GM12878 (cell line): Measurements from ENCODE around the gene SLFN14.

Experiments
- HDAC6 ChIP-seq: fragments of 200-600 bp; sonication (generic); IDR thresholded peaks from one replicate; pipeline ENCODE4 v1.8.0; 2017; ENCODE audit warnings: antibody characterized with exemption; ENCODE audit not compliant: unreplicated experiment
- TBL1XR1 ChIP-seq: IDR thresholded peaks from 2 replicates; pipeline ENCODE4 v1.6.1; 2012; ENCODE audit warnings: low read depth, low read length, improper control_type of control experiment
- TF ChIP-seq, protein P1 (sequence below): IDR thresholded peaks from 2 replicates; pipeline ENCODE4 v1.6.1; 2012; ENCODE audit warnings: mild to moderate bottlenecking, low read depth, low read length

DNA sequence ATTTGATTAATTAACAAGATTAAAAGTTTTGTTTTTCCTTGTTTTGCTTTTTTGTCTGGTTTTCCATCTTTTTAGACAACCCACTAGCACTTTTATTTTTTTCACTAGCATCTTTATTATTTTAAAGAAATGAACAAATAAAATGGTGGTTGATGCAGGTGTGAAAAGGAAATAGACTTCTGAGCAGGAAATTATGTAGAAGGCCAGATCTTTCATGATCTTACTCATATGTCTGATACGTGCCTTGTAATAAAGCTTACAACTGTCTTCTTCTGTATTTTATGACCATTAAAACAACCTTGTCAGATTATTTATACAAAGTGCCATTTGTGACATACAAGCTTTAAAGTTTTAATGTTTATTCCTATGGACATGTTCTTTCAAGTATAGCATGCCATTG is 29.5 kb downstream of the SLFN14 start:
- TF ChIP-seq HDAC6 (no peak), TBL1XR1 (no peak)
- TF ChIP-seq, protein P1, sequence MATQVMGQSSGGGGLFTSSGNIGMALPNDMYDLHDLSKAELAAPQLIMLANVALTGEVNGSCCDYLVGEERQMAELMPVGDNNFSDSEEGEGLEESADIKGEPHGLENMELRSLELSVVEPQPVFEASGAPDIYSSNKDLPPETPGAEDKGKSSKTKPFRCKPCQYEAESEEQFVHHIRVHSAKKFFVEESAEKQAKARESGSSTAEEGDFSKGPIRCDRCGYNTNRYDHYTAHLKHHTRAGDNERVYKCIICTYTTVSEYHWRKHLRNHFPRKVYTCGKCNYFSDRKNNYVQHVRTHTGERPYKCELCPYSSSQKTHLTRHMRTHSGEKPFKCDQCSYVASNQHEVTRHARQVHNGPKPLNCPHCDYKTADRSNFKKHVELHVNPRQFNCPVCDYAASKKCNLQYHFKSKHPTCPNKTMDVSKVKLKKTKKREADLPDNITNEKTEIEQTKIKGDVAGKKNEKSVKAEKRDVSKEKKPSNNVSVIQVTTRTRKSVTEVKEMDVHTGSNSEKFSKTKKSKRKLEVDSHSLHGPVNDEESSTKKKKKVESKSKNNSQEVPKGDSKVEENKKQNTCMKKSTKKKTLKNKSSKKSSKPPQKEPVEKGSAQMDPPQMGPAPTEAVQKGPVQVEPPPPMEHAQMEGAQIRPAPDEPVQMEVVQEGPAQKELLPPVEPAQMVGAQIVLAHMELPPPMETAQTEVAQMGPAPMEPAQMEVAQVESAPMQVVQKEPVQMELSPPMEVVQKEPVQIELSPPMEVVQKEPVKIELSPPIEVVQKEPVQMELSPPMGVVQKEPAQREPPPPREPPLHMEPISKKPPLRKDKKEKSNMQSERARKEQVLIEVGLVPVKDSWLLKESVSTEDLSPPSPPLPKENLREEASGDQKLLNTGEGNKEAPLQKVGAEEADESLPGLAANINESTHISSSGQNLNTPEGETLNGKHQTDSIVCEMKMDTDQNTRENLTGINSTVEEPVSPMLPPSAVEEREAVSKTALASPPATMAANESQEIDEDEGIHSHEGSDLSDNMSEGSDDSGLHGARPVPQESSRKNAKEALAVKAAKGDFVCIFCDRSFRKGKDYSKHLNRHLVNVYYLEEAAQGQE, result no peak
